ENCODE results near the gene CDH23.

CDH23 gene

DNA sequence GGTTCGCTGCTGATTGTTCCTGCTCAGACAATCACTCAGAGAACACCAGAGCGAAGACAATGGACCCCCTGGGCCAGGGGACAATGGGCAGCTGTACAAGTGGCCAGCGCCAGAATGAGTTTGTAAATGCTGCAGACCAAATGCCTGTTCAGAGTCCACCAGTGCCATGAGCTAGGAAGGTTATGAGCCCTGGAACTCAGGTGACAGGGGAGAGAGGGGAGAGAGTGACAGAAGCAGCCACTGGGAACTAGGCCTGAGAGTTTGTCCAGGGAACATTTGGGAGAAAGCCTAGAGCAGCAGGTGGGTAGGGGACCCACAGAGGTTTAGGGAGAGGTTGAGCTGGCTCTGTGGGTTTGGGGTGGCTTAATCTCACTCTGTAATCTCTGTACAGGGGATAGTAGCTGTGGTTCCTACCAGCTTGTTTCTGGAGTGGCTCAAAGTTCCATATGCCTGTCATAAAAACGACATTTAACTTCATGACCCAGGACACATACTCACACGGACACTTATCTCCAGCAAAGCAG is 262.5 kb downstream of the CDH23 start:
- no peak for DNase-seq (ENCODE audit: low spot score)

- no peak for DNase-seq (ENCODE audit: low spot score)
Measured at GRCh38 chr10:71659737-71660136, 263.0 kb downstream of the CDH23 start.

DNA sequence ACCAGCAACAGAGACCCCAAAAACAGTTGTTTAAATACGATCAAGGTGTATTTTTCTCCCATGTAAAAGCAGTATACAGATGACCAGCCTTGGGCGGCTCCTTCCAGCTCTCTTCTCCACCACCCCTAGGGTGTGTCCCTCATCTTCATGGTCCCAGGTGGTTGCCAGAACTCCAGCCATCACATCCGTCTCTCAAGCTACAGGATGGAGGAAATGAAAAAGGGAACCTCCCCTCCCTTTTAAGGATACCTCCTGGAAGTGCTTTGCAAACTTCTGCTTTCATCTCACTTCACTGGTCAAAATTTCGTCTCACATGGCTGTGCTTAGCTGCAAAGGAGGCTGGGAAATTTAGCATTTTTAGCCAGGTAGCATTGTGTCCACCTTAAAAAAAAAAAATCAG is 263.6 kb downstream of the CDH23 start:
- DNase-seq (ENCODE audit: low spot score) = no peak

DNA sequence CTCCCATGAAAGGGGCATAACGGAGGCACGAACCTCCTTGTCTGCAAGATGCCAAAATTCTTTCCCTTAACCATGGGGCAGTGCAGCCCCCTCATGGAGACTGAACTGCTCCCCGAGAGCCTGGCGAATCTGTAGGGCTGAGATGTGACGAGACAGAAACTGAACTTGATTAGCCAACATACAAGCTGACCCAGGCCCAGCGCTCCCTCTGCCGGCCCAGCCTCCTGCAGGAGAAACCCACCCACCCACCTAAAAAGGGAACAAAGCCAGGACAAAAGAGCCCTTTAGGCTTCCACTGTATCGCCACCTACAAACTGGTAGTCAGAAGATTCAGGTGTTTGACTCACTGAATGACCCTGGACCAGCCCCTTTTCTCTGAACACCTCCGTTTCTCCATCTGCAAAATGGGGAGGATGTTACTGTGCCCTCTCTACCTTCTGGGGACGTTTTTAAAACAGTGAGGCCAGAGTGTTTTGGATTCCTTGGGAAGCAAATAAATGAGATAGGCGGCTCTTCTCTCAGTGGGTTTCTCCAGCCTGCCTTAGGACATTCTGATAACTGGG is 264.4 kb downstream of the CDH23 start:
- no peak for DNase-seq (ENCODE audit: low spot score)

DNA sequence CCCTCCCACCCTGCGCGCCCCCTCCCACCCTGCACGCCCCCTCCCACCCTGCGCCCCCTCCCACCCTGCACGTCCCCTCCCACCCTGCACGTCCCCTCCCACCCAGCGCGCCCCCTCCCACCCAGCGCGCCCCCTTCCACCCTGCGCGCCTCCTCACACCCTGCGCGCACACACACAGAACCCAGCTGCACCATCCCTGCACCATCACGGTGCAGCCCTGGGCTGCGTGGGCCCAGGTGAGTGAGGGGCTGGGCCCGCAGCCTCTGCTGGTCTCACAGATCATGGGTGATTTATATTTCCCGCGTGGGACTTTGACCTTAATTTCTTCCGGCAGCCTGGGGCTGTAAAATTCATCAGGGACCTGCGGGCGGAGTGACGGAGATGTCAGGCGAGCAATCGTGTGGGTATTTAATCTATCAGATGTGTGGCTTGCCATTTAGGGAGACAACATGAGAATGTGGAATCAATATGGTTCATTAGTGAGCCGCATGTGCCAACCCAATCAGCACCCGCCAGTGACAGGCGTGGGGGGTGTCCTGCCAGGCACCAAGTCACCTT is 265.1 kb downstream of the CDH23 start:
- no peak for DNase-seq (ENCODE audit: low spot score)

- no peak for DNase-seq (ENCODE audit: low spot score)
Measured at GRCh38 chr10:71663311-71663710, 266.6 kb downstream of the CDH23 start.

- no peak for DNase-seq (ENCODE audit: low spot score)
Measured at GRCh38 chr10:71664585-71664984, 267.9 kb downstream of the CDH23 start.

DNA sequence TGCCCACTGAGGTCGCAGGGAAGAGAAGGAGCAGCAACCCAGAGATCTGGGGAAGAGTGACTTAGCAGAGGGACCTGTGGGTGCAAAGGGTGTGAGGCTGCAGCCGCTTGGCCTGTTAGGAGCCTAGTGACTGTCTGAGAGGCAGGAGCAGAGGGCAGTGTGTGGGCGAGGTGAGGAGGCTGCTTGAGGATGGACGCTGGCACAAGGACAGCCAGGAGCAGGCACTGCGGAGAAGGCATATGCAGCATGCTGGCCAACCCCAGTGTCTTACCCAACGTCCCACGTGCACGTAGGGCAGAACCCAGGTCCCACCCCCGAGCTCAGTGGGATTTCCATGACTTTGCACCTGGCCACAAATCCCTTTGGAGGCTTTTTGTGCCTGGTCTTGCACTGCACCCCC is 268.7 kb downstream of the CDH23 start:
- DNase-seq (ENCODE audit: low spot score) = no peak

- DNase-seq (ENCODE audit: low spot score) = no peak
Measured at GRCh38 chr10:71666639-71667386, 270.1 kb downstream of the CDH23 start.

GRCh38 chr10:71667387-71667752 is 270.6 kb downstream of the CDH23 start:
- DNase-seq (ENCODE audit: low spot score) = no peak

DNA sequence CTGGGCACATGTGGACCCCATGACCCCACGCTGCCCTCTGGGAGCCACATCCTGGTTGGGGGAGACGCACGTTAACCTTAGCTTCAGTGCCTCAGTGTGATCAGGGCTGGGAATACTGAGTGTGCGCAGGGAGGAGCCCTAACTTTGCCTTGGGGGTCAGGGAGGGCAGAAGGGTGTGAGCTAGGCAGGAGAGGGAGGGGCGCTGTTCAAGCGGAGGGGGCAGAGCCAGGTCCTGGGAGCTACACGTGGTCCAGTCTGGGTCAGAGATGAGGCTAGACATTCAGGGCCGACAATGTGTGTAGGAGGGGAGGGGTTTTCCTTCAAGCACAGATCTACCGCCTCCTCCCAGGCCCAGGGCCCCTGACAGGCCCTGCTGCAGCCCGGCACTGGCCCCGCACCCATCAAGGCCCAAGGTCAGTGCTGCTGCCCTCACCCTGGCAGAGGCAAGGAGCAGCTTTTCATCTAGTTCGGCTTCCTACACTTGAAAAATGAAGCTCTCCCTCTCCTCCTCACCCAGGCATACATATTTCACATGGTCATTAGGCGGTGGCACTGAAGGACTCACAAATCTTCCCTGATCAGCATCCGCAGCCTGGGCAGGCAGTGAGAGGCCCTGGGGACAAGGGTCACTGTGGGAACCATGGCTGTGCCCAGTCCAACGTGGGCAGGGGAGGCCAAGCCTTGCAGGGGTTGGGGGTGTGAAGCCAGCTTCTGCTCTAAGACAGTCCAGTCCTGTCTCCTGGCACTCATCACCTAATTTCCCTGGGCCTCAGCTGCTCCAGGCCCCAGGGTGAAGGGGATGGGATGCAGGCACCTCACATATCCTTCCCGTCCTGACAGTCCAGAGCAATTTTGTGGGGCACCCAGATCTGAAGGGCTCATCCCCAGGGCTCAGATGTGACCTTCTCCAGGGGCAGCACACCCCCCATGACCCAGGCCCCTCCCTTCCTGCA is 275.6 kb downstream of the CDH23 start:
- no peak for DNase-seq (ENCODE audit: low spot score)

DNA sequence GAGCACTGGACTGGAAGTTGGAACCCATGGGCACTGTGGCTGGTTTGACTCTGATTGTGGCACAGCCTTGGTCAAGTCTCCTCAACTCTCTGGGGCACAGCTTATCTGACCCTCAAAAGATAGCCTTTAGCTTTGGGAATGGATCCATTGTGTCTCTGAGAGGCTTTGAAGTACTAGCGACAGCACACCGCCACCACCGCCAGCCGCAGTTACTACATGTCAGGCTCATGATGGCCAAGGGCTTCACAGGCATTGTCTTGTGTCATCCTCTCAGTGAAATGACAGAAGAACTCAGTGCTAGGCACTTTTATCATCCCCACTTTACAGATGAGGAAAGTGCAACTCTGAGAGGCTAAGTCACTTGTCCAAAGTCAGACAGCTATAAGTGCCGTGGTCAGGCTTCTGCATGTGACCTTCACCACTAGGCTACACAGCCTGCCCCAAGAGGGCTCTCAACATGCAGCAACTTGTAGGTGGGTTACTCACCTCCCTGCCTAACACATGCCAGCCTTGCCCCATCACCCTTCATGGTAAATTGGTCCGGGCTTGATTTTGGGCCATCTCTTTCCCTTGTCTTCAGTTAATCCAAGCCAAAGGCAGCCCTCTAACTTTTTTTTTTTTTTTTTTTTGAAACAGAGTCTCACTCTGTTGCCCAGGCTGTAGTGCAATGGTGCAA is 278.7 kb downstream of the CDH23 start:
- no peak for DNase-seq (ENCODE audit: low spot score)

DNA sequence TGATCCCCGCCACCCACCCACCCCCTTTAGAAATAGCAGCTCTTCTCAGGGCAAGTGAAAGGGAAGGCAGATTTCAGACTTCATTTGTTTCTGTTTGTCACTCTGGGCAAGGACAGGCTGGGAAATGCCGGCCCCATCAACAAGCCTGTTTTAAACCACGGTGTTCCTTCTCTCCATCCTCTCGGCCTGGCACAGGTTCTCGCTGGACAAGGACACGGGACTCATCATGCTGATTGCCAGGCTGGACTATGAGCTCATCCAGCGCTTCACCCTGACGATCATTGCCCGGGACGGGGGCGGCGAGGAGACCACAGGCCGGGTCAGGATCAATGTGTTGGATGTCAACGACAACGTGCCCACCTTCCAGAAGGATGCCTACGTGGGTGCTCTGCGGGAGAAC is 280.5 kb downstream of the CDH23 start:
- DNase-seq (ENCODE audit: low spot score) = no peak

GRCh38 chr10:71678057-71678805 is 281.5 kb downstream of the CDH23 start:
- no peak for DNase-seq (ENCODE audit: low spot score)

DNA sequence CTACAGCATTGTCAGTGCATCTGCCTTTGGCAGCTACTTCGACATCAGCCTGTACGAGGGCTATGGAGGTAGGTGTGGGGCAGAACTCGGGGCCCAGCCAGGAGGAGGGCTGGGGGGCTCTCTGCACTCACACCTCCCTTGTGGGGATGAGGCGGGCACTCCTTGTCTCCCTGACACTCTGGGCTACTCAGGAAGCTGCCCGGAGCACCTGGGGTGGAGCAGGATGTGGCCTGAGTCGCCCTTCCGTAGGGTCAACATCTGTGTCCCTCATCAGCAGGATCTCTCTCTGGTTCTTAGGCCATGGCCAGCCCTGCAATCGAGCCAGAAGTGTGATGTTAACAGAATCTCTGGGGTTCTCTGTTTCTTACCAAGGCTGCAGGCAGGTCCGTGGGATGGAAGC is 282.7 kb downstream of the CDH23 start:
- DNase-seq (ENCODE audit: low spot score) = no peak

DNA sequence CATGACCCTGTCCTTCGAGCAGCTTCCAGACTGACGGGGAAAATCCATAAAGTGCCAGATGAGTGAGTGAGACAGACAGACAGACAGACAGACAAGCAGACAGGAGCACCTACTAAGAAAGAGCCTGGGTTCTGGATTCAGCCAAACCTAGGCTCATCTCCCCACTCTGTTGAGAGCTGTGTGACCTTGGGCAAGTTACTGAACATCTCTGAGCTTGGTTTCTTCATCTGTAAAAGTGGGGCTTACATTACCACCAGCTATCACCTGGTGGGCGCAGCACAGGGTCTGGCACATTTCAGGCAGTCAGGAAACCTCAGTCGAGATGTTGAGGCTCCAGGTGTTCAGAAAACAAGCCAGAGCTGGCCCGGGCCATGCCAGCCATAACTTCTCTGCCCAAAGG is 285.3 kb downstream of the CDH23 start:
- no peak for DNase-seq (ENCODE audit: low spot score)

DNA sequence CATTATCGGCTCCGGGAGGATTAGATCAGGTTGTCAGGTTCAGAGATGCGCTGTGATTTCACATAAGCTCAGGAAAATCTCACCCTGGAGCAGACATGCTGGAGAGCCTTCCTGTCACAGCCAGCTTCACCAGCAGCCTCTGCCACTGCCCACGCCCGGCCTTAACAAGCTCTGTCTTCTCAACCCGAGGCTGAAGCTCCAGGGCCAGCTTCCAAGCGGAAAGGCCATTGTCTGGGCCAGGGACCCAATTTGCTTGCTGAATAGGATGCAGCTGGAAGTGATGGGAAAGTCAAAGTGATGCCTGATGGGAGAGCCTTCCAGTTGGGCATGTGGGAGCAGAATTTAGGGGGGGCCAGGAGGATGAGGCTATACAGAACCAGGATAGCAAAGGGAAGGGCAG is 286.6 kb downstream of the CDH23 start:
- DNase-seq (ENCODE audit: low spot score) = no peak

DNA sequence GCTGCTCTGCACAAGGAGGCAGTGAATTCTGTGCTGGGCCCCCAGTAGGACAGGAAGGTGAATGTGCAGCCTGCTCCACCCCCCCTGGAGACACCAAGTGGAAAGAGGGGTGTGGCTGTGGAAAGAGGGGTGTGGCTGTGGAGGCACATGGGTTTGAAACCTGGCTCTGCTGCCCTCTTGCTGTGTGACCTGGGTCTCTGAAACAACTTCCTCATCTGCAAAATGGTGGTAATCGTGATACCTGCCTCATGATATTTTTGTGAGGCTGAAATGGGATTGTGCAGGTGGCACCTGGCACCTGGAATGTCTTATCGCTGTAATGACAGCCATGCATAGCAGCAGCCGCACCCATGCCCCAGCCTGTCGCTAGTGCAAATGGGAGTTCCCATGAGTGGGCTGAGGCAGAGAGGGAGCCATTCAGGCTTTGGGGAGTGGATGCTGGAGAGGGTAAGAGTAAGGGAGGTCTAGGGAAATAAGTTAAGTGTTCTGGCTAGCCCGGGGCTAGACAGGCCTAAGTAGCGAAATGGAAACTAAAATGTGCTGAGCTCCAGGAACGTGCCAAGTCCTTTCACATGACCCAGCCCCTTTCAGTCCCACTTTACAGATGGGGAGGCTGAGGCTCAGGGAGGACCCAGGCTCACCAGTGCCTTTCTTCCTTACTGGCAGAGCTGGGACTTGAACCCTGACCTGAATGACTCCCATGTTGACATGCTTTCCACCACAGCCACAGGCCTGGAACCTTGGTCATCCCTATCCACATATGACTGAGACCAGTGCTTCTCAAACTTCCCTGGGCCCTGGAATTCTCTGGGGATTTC is 287.8 kb downstream of the CDH23 start:
- peak; percentile 8 for DNase-seq (ENCODE audit: low spot score)

GRCh38 chr10:71685554-71686232 is 289.0 kb downstream of the CDH23 start:
- DNase-seq (ENCODE audit: low spot score) = no peak

DNA sequence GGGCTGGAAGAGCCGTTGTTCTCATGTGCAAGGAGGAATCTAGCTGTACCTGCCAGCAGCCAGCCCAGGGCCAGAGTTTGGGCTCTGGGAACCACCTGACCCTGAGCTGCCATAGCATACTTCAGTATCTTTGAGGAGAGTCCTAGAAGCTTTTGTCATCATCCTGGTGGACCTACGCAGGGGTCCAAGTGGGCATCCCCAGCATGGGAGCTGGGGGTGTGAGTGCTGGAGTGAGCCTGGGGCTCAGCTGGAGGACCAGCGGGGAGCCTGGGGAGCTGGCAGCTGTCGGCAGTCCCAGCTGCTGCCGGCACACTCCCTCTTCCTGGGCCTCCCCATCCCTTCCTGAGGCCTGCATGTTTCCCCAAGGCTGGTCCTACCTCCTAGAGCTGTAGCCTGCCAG is 290.4 kb downstream of the CDH23 start:
- DNase-seq (ENCODE audit: low spot score) = no peak

Data from activated CD4-positive, alpha-beta T cell treated with anti-CD3 and anti-CD28 coated beads, Interleukin-2, Interleukin-4, amounts not matched to agents 100 ng/mL and 50 ng/mL, durations not matched to agents 16 hours and 8 hours (primary cell).